Chondrocyte (in vitro differentiated cells): ENCODE results near the gene LARP1. TPM values are rescaled to one million over a fixed set of nuclear protein-coding genes. Genes with fewer than 3 reads are reported as not detected.
"Not testable (repeated sequence)": the region's sequence is repeated elsewhere in the genome, so short reads cannot be mapped to it uniquely, and the experiment has no call there.

Source experiments
- DNase-seq: peaks from one replicate; pipeline ENCODE4 v3.0.0; 2021; ENCODE audit warnings: mixed read lengths, low spot score
- H3K27ac Mint-ChIP-seq: one replicate; pipeline ENCODE4 v1.8.0; 2021; ENCODE audit warnings: mild to moderate bottlenecking, moderate library complexity, mixed read lengths; ENCODE audit not compliant: unreplicated experiment
- H3K27me3 Mint-ChIP-seq: 2 replicates; pipeline ENCODE4 v1.8.0; 2021; ENCODE audit warnings: low read depth, mixed read lengths
- H3K36me3 Mint-ChIP-seq: 2 replicates; pipeline ENCODE4 v1.8.0; 2021; ENCODE audit warnings: low read depth, mixed read lengths
- H3K4me1 Mint-ChIP-seq: 2 replicates; pipeline ENCODE4 v1.8.0; 2021; ENCODE audit warnings: low read depth, mild to moderate bottlenecking, mixed read lengths
- H3K4me3 Mint-ChIP-seq: one replicate; pipeline ENCODE4 v1.8.0; 2021; ENCODE audit warnings: mild to moderate bottlenecking, moderate library complexity, mixed read lengths; ENCODE audit not compliant: unreplicated experiment
- H3K9me3 Mint-ChIP-seq: 2 replicates; pipeline ENCODE4 v1.8.0; 2021; ENCODE audit warnings: low read depth, mixed read lengths
- CTCF ChIP-seq: fragments of 200-600 bp; sonication (generic); IDR thresholded peaks from 2 replicates; pipeline ENCODE4 v1.5.0; 2021; ENCODE audit warnings: antibody characterized with exemption, mild to moderate bottlenecking, moderate library complexity
- total RNA-seq: library from RNA; stranded (reverse); gene quantifications from 3 replicates; pipeline ENCODE4 v1.2.1, GENCODE V29; 2021

LARP1 gene
- total RNA-seq, 1 donor from 2014 or later = 258 TPM

GRCh38 chr5:154831451-154831850 is 76.3 kb downstream of the LARP1 start:
- no peak for DNase-seq
- H3K27ac Mint-ChIP-seq = peak overlapping the region; percentile 27
- peaks cover 23% of the 10 kb centered on the region for H3K4me1 Mint-ChIP-seq
- H3K9me3 Mint-ChIP-seq = no peaks in the 10 kb centered on the region
- no peak for TF ChIP-seq CTCF
- no peak overlapping the region for H3K4me3 Mint-ChIP-seq
- no peaks in the 10 kb centered on the region for H3K27me3 Mint-ChIP-seq
- peaks cover 7% of the 10 kb centered on the region for H3K36me3 Mint-ChIP-seq

- H3K4me3 Mint-ChIP-seq, H3K27me3 Mint-ChIP-seq, H3K36me3 Mint-ChIP-seq, H3K9me3 Mint-ChIP-seq, H3K27ac Mint-ChIP-seq, DNase-seq: not testable (repeated sequence)
- peaks cover 23% of the 10 kb centered on the region for H3K4me1 Mint-ChIP-seq
Observed at GRCh38 chr5:154832804-154833203, 77.6 kb downstream of the LARP1 start.

- DNase-seq = no peak
- Mint-ChIP-seq H3K4me1 (peaks cover 23% of the 10 kb centered on the region), H3K27ac (no peak overlapping the region), H3K36me3 (peaks cover 9% of the 10 kb centered on the region), H3K9me3 (no peaks in the 10 kb centered on the region), H3K4me3 (no peak overlapping the region), H3K27me3 (no peaks in the 10 kb centered on the region)
- TF ChIP-seq CTCF = no peak
Observed at GRCh38 chr5:154834053-154834452, 78.9 kb downstream of the LARP1 start.

- H3K4me3 Mint-ChIP-seq, H3K27me3 Mint-ChIP-seq: not testable (repeated sequence)
Observed at GRCh38 chr5:154835701-154836052, 80.5 kb downstream of the LARP1 start.

GRCh38 chr5:154836225-154836624 is 81.0 kb downstream of the LARP1 start:
- Mint-ChIP-seq H3K27me3 (no peaks in the 10 kb centered on the region), H3K4me1 (peaks cover 14% of the 10 kb centered on the region), H3K36me3 (peaks cover 5% of the 10 kb centered on the region), H3K4me3 (no peak overlapping the region), H3K27ac (no peak overlapping the region), H3K9me3 (no peaks in the 10 kb centered on the region)
- DNase-seq = no peak
- TF ChIP-seq CTCF = no peak

More at GRCh38 chr5:154835701-154836052, 80.5 kb downstream of the LARP1 start:
- Mint-ChIP-seq H3K27ac (peak overlapping the region; percentile 87), H3K4me1 (peaks cover 14% of the 10 kb centered on the region)
- not testable (repeated sequence) for DNase-seq, H3K9me3 Mint-ChIP-seq, H3K36me3 Mint-ChIP-seq

GRCh38 chr5:154837009-154837901 is 82.1 kb downstream of the LARP1 start:
- Mint-ChIP-seq H3K9me3 (no peaks in the 10 kb centered on the region), H3K4me3 (no peak overlapping the region), H3K4me1 (peaks cover 14% of the 10 kb centered on the region), H3K27ac (no peak overlapping the region), H3K36me3 (peaks cover 5% of the 10 kb centered on the region), H3K27me3 (no peaks in the 10 kb centered on the region)
- no peak for TF ChIP-seq CTCF
- DNase-seq = no peak
